GM21423 (cell line): ENCODE measurements around the gene ELK4.

Experiments used
- ATAC-seq: cut with Tn5 transposase; IDR thresholded peaks from one replicate; pipeline ENCODE4 v1.9.1; 2021; ENCODE audit warnings: mild to moderate bottlenecking, moderate library complexity; ENCODE audit not compliant: unreplicated experiment

ELK4 gene

DNA sequence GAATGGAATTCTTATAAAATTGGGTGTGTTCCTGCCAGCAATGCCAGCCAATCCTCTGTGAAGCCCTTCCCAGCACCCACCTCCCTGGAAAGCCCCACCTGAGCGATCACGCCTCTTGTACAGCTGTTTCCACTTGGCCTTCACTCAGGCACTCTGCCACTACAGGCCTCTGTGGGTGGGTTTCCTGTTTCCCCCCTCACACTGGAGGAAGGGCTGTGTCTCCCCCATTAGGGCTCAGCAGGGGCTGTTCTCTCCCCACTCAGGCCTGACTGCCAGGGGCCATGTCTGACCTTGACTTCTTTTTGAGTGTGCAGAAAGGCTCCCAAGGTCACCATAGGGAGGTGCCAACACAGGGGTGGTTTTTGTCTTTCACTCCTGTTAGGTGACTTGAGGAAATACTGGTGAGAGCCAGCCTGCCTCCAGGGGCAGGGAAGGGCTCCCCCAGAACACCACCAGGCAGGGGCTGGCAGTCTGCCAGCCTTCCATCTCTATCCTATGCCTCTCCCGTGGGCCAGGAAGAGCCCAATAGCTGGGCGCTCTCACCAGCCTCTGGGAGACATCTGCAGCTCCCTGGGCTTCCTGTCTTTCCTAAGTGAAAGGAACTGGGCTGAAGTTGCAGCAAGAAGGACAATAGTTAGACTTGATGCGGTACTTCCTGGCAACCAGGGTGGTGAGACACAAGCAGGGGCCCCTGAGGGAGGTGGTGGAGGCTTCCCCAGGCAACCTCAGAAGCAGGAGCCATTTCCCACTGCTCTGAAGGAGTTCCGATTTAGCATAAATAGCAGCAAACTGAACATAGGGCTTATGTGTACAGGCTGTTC, 49.1 kb downstream of the ELK4 start:
- no peak for ATAC-seq

DNA sequence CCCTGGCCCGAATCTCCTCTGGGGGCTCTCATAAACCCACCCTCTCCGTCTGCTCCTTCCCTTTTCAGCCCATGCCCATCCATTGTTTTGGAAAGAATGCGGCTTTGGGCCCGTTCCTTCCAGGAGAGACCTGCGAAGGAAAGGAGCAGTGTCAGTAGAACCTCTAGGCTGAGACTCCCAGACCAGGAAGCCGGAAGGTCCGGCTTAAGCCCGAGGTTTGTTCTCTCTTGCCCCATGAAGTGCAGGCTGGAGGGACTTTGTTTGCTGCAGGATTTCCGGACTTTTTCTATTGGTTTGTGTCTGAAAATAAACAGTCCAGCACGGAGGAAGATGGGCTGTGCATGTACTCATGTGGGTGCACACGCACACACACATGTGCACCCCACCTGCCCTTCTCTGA, 49.8 kb downstream of the ELK4 start:
- ATAC-seq: no peak

DNA sequence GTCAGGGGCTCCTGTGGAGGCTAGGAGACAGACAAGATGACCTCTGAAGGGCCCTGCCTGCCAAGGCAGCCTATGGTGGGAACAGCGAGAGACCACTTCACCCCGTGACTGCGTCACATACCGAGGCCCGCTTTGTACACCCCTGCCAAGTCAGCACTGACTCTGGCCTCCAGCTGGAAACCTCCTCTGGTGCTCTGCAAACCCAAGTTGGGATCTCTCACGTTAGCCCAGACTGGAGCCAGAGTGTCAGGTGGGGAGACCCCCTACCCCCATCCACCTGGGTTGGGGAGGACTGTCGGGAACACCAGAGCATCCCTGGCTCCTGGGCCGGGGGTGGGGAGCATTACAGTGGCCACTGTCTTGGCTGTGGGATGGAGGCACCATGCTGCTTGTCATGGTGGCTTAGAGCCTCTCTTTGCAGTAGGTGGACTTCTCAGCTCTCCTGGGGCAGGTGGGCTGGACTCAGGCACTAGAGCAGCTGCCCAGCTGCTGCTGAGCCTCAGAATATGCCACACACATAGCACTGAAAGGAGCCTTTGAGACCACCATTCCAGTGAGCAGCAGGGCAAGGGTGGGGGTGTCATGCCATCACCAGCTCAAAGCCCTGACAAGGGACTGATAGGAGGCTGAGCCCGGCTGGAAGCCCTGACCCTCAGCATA, 50.4 kb downstream of the ELK4 start:
- no peak for ATAC-seq

DNA sequence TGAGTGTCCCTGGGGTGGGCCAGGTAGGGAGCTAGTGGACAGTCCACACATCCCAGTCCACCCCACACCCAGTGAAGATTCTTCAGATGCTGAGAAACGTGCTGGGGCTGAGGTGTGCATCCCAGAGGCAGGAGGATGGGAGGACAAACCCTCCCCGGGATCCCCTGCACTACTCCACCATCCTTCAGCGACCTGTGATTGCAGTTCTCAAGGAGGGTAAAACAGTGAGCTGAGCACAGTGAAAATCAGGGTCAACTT, 51.0 kb downstream of the ELK4 start:
- ATAC-seq: no peak

DNA sequence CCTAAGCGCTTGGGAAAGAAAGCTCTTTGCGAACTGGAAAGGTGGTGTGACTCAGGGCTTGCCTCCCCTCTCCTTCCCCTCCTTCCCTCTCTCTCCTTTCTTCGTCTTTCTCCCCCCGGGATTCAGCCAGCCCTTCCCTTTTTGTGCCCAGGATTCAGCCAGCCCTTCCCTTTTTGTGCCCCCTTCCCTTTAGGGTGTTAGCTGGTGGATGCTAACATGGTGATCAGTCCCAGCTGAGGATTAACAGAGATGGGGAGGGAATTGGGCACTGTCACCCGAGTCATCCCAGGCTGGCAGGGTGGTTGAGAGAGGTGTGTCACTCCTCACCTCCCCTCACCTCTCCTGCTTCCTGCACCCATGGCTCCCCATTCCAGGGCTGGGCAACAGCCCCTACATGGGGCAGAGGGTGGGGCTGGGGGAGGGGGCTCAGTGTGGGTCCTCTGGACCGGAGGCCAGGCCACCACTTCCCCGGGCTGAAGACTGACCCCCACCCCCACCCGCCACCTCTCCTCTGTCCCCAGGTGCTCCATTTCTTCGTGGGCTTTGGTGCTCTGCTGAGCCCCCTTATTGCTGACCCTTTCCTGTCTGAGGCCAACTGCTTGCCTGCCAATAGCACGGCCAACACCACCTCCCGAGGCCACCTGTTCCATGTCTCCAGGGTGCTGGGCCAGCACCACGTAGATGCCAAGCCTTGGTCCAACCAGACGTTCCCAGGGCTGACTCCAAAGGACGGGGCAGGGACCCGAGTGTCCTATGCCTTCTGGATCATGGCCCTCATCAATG, 51.5 kb downstream of the ELK4 start:
- ATAC-seq: no peak

DNA sequence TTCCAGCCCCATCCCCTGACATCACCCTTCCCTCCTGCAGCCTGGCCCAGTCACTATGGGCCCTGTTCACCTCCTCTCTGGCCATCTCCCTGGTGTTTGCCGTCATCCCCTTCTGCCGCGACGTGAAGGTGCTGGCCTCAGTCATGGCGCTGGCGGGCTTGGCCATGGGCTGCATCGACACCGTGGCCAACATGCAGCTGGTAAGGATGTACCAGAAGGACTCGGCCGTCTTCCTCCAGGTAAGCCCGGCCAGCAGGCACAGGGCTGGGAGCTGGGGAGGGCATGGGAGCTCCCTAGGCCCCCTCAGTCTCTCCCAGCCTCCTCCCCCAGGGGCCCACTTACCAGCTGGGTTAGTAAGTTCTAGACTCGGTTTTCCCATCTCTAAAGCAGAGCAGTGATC, 52.1 kb downstream of the ELK4 start:
- ATAC-seq: no peak

DNA sequence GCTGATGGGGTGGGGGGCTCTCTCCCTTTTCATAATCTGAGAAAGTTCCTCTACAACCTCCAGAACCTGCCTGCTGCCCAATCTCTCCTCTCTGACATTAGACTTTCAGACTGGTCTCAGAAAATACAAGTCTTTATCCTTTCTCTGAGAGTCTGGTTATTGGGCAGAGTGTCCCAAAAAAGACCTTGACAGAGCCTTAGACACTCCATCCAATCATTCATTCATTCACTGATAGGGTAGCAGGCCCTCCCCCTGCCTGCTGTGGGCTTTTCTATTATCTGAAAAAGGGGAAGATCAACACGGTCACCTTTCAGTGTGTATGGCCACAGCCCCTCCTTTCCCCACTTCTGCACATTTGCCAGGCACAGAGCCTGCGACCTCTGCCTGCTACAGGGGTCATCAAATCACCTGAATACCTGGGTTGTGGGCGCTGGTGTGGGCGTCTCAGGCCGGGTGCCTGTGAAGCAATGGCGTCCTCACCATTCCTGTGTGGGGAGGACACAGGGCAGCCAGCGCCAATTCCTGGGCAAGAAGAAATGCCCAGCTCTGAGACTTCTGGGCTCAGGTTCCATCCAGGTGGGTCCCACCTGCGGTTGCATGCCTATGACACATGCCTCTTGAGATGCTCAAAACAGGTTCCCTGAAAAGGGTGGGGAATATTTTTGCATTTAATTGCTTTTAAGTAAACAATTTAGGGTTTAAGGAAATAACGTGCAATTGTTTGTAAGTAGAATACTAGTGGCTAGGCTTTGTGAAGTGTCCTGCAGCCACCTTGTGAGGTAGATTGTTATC, 52.8 kb downstream of the ELK4 start:
- ATAC-seq: no peak

DNA sequence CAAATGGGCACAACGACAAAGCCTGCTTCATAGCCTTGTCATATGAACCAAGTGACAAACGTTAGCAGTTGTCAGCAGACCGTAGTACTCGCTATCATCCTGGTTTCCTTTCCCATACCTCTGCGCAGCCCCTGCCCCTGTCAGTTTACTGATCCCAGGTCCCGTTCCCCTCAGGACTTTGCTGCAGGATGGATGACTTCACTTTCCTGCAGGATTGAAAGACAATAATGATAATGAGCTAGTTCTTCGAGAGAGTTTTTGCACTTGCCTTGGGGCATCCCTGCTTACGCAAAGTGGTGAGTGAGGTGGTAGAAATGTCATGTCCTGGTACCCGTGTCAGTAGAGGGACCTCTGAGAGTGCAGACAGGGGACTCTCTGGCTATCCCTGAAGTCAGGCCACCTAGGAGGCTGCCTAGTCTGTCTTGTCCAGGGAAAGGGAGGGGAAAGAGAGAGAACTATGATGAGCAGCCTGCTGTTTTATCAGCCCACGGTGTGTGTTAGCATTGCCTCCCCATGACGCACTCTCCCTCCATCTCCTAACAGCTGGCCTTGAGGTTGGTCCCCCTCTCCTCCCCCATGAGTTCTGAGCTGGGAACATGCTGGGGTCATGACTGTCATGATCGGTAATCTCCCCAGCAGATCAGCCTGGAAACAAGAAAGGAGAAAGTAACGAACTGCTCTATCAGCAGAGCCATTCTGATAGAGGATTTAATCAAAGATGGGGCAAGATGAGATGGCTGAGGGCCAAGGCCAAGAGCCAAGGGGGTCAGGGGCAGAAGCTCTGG, 53.7 kb downstream of the ELK4 start:
- ATAC-seq: no peak

DNA sequence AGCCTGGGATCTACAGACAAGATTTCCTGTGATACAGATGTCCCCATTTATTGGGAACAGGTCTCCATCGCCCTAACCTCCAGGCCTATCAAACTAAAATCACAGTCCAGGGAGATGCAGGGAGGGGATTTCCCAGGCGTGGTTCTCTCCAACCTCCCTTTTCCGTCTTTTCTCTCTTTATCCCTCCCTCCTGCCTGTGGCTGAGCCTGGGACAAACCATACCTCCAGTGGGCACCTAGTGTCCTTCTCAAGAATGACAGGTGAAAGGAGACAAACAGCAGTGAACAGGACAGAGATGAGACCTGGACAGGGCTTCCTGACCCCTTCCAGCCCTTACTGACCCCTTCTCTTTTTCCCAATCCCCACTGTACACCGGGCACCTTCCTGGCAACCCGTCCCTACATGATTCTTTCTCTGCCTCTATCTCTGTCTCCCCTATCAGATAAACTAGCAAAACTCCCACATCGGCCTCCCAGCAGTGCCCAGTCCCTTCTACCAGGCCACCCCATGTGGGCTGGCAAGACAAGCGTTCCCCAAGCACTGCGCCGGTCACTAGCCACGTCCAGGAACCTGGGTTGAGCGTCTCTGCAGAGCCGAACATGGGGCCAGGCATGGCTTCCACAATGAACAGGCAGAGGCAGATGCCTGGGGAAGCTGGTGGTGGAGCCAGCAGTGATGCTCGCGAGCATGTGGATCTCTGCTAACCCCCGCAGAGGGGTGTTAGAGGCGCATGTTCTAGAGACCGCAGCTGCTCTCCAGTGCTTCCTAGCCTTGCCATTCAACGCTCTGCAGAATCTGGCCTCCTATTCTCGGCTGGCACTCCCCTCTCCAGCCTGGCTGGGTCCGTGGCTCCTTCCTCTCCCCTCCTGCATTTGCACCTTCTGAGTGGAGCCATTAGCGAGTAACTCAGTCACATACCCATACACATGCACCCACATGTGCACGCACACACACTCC, 54.7 kb downstream of the ELK4 start:
- ATAC-seq: no peak

DNA sequence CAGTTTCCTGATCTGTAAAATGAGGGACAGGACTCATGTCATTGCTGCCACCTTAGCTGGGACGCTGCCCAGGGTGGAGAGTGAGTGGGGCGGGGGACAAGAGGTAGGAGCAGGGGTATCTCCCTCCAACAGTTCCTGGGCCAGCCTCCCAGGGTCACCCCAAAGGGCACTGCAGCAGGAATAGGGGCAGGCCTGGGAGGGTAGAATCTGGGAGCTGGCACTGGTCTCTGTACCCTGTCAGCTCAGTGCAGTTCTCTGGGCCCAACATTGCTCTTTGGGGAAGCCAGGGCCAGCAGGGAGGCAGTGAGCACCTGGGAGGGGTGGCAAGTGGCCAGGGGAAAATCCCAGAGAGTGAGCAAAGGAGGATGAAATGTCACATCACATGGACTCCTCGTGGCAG, 55.8 kb downstream of the ELK4 start:
- ATAC-seq: no peak

DNA sequence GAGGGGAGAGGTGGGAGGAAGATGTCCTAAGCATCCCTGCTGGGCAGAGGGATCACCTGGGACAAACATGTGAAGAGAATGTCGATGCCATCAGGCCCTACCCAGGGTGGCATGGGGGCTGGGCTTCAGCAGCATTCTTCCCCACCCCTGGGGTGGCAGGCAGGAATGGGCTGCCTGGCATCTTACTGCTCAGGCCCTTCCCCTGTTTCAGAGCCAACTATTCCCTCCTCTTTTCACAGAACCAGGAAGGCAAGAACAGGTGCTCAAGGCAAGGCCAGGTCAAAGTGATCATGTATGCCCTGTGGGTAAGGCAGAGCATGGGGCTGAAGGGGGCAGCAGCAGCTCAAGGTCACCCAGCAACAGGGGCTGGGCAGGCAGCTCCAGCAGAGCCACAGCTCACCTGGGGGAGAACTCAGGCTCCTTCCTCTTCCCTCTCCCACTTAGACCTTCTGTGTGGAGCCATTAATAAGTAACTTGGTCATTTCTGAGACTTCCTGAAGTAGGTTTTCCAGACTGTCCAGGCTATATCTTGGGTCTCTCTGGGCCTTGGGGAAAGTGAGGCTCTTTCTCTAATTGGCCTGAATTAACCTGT, 56.4 kb downstream of the ELK4 start:
- no peak for ATAC-seq

DNA sequence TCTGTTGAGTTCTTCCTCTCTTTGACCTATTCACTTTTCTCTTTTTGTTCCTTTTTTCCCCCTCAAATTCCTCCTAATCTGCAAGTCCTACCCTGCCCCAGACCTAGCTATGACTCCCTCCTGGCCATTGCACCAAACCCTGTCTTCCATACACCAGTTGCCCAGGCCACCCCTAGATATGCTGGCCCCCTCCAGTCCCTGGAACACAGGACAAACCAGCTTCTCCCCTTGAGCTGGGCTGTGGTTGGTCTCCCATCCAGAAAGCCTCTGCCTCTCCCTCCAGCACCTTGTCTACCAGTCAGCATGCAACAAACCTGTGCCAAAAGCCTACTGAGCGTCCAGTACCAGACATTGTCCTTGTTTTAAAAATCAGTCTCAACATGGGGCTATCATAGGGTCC, 59.4 kb downstream of the ELK4 start:
- ATAC-seq: no peak

DNA sequence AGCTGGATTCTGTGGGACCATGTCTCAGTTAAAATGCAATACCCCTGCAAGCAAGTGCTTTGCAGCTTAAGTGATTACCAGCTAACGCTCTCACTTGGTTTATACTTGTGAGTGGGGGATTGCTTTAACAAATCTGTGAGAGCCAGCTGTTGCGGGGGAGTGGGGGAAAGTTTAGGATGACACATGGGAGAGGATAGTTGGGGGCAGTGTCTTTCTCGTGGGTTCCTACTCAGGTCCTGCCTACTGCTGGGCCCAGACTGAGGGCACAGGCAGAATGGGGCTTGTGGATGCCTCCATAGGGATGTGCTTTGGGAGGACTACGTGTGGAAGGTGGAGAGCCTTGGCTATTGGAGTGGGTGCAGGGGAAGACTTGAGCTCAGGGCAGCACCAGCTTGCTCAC, 60.1 kb downstream of the ELK4 start:
- no peak for ATAC-seq

DNA sequence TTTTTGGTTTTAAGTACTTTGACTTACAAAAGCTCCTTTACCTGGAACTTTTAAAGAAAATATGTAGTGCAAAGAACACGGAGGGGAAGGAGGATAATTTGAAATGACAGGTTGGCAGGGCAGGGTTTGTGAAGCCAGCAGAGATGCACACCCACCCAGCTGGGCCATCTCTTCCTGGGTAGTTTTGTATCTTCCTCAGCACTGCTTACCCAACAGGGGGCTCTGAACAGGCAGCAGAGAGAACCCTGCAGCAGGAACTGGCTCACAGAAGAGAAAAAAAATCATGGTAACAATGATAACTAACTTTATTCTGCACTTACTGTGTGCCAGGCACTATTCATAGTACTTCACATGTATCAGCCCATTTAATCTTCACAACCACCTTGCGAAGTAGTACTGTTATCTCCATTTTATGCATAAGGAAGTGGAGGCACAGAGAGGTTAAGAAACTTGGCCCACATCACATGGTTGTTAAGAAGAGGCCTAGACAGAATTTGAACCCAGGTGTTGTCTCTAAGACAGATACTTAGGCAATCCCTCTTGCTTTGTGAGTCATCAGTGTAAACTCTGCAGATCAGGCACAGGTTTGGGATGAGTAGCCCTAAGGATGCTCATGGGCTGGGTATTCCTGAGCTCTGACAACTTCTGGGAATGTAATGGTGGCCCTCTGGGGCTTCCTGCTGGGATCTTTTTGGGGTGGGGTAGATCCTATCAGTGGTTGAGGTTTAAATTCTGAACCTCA, 60.8 kb downstream of the ELK4 start:
- no peak for ATAC-seq

DNA sequence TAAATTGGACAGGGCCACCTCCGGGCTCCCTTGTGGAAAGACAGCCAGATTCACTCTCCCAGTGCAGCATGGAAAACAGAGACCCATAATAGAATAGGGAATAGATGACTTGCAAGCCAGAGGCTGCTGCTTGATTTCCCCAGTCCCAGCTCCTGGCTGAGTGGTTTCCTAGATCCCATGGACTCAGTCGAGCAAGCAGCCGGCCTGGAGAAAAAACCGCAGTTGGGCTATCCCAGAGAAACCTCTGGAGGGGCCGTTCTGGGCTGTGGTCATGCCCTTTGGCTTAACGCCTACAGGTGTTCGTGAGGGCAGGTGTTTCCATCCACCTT, 61.7 kb downstream of the ELK4 start:
- ATAC-seq: no peak

DNA sequence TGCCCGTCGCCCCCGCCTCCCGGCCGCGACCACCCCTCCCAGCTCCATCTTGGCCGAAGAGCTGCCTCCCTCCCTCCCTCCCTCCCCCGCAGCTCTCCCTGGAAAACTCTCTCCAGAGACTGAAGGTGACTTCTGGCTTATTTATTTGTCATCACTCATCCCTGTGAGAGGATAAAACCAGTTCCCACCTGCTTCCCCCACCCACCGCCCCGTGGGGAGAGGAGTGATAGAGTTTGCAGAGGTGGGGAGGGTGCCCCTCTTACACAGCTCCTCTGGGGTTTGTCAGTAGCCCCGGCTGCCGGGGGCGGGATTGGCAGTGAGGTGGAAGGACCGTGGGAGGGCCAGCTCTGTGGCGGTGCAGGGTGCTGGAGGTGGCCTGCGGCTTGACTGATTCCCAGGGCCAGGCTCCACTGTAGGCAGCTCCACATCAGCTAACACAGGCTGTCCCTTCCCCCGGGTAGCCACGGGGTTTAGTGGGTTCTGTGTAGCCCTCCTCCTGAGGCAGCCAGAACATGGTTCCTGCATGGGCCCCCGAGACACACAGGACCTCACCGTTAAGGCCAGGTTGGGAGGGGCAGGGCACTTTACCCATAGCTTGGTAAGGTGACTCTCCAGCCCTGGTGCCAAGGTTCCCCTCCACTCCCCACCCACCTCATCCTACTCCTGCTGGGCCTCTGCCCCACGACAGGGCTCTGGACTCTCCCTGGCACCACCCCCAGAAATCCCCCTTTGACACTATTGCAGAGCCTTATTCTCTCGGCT, 62.2 kb downstream of the ELK4 start:
- no peak for ATAC-seq

DNA sequence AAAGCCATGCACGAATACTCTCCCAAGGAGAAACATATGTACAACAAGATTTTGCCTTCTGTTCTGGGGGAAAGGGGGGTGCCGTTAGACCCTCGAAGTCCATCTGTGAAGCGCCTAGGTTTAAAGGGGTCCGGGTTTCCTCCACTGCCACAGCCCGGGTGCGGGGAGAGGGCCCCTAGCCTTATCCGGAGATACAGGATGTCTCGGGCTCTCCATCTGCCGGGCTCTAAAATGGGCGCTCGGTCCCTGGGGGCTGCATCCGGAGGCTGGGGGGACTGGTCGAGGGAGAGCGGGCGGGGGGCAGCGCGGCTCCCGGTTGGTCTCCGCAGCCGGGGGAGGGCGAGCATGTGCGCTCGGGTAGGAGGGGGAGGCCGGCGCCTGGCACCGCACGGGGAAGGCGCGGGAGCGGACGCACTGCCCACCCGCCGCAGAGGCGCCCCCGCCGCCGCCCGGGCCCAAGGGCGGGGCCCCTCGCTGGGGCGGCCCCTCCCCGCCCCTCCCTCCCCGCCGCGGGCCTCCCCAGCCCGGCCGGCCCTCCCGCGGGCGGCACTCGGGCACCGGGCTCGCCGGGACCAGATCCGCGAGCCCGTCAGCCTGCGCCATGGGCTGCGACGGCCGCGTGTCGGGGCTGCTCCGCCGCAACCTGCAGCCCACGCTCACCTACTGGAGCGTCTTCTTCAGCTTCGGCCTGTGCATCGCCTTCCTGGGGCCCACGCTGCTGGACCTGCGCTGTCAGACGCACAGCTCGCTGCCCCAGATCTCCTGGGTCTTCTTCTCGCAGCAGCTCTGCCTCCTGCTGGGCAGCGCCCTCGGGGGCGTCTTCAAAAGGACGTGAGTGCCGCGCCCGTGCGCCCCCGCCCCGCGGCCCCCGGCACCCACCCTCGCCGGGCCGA, 63.1 kb downstream of the ELK4 start:
- no peak for ATAC-seq
